ENCODE measurements around the gene RIC8B.

The RIC8B gene

GRCh38 chr12:106791531-106791930 lies 17.0 kb downstream of the RIC8B start:
- Histone ChIP-seq H3K27me3 (ENCODE audit: insufficient read depth, low read length) (no peaks in the 10 kb centered on the region), H3K79me2 (ENCODE audit: insufficient read depth, low read length) (no peaks in the 10 kb centered on the region), H4K20me1 (ENCODE audit: insufficient read depth, low read length) (no peaks in the 10 kb centered on the region), H3K9me2 (ENCODE audit: low read depth, low read length) (no peaks in the 10 kb centered on the region), H3K4me1 (ENCODE audit: insufficient read depth, low read length, severe bottlenecking) (no peaks in the 10 kb centered on the region), H3K27ac (ENCODE audit: low read depth, low read length, poor library complexity, severe bottlenecking) (no peak overlapping the region), H3K9ac (ENCODE audit: low read length) (no peak overlapping the region), H3K4me3 (ENCODE audit: low read depth, low read length, poor library complexity, severe bottlenecking) (no peak overlapping the region), H3K36me3 (ENCODE audit: insufficient read depth, low read length) (no peaks in the 10 kb centered on the region), H3K4me2 (ENCODE audit: low read length) (no peak overlapping the region), H2AFZ (ENCODE audit: low read length) (no peak overlapping the region), H3F3A (ENCODE audit: insufficient read depth, low read length) (no peaks in the 10 kb centered on the region), H3K9me3 (ENCODE audit: low read length) (no peaks in the 10 kb centered on the region)
- TF ChIP-seq CTCF (IDR thresholded peaks at IDR 0.05; ENCODE audit: low read length) (no peak), EZH2 (IDR thresholded peaks at IDR 0.05; ENCODE audit: borderline replicate concordance, low read length) (no peak)

GRCh38 chr12:106794369-106794768 lies 19.9 kb downstream of the RIC8B start:
- no peak overlapping the region for H3K4me3 ChIP-seq (ENCODE audit: low read depth, low read length, poor library complexity, severe bottlenecking)
- H3K4me2 ChIP-seq (ENCODE audit: low read length) = no peak overlapping the region
- no peaks in the 10 kb centered on the region for H3K36me3 ChIP-seq (ENCODE audit: insufficient read depth, low read length)
- no peaks in the 10 kb centered on the region for H3K4me1 ChIP-seq (ENCODE audit: insufficient read depth, low read length, severe bottlenecking)
- TF ChIP-seq EZH2 (IDR thresholded peaks at IDR 0.05; ENCODE audit: borderline replicate concordance, low read length) (no peak), CTCF (IDR thresholded peaks at IDR 0.05; ENCODE audit: low read length) (no peak)
- no peaks in the 10 kb centered on the region for H3K79me2 ChIP-seq (ENCODE audit: insufficient read depth, low read length)
- no peak overlapping the region for H3K9ac ChIP-seq (ENCODE audit: low read length)
- H3K9me3 ChIP-seq (ENCODE audit: low read length) = no peaks in the 10 kb centered on the region
- H4K20me1 ChIP-seq (ENCODE audit: insufficient read depth, low read length) = no peaks in the 10 kb centered on the region
- H3K9me2 ChIP-seq (ENCODE audit: low read depth, low read length) = no peaks in the 10 kb centered on the region
- H3K27ac ChIP-seq (ENCODE audit: low read depth, low read length, poor library complexity, severe bottlenecking) = no peak overlapping the region
- H2AFZ ChIP-seq (ENCODE audit: low read length) = no peak overlapping the region
- H3K27me3 ChIP-seq (ENCODE audit: insufficient read depth, low read length) = no peaks in the 10 kb centered on the region
- H3F3A ChIP-seq (ENCODE audit: insufficient read depth, low read length) = no peaks in the 10 kb centered on the region

GRCh38 chr12:106801167-106801708 lies 26.8 kb downstream of the RIC8B start:
- no peaks in the 10 kb centered on the region for H3K9me2 ChIP-seq (ENCODE audit: low read depth, low read length)
- no peaks in the 10 kb centered on the region for H3K79me2 ChIP-seq (ENCODE audit: insufficient read depth, low read length)
- no peaks in the 10 kb centered on the region for H3K36me3 ChIP-seq (ENCODE audit: insufficient read depth, low read length)

More at GRCh38 chr12:106801167-106801708, 26.8 kb downstream of the RIC8B start:
- Histone ChIP-seq H3K27ac (ENCODE audit: low read depth, low read length, poor library complexity, severe bottlenecking) (no peak overlapping the region), H4K20me1 (ENCODE audit: insufficient read depth, low read length) (no peaks in the 10 kb centered on the region), H3K9ac (ENCODE audit: low read length) (no peak overlapping the region), H3K27me3 (ENCODE audit: insufficient read depth, low read length) (no peaks in the 10 kb centered on the region), H3K4me1 (ENCODE audit: insufficient read depth, low read length, severe bottlenecking) (no peaks in the 10 kb centered on the region), H3K4me3 (ENCODE audit: low read depth, low read length, poor library complexity, severe bottlenecking) (no peak overlapping the region), H3K9me3 (ENCODE audit: low read length) (no peaks in the 10 kb centered on the region), H3K4me2 (ENCODE audit: low read length) (no peak overlapping the region), H2AFZ (ENCODE audit: low read length) (no peak overlapping the region), H3F3A (ENCODE audit: insufficient read depth, low read length) (no peaks in the 10 kb centered on the region)
- TF ChIP-seq CTCF (IDR thresholded peaks at IDR 0.05; ENCODE audit: low read length) = no peak
- TF ChIP-seq EZH2 (IDR thresholded peaks at IDR 0.05; ENCODE audit: borderline replicate concordance, low read length) = no peak
